Sigmoid colon (tissue), 7 donors: ENCODE results near the gene PERCC1. TPM values are rescaled to one million over a fixed set of nuclear protein-coding genes. Genes with fewer than 3 reads are reported as not detected.
A peak's percentile ranks its signal among the peaks of the same experiment; 100 is the strongest.

Experiments used
- DNase-seq: peaks from one replicate; pipeline ENCODE4 v3.0.0-alpha.2; 2019
- H3K27ac ChIP-seq, 4 donors: fragments of 200-600 bp; sonication (generic); one replicate each; pipeline ENCODE4 v1.5.1; 2016 to 2019; ENCODE audit warnings: mild to moderate bottlenecking in 1 of 4
- H3K27me3 ChIP-seq, 3 donors: fragments of 200-600 bp; sonication (generic); one replicate each; pipeline ENCODE4 v1.5.1; 2019; ENCODE audit warnings: mild to moderate bottlenecking in 1 of 3
- H3K36me3 ChIP-seq, 4 donors: fragments of 200-600 bp; sonication (generic); one replicate each; pipeline ENCODE4 v1.5.1; 2016 to 2019
- H3K4me1 ChIP-seq, 4 donors: fragments of 200-600 bp; sonication (generic); one replicate each; pipeline ENCODE4 v1.5.1; 2017 to 2019
- H3K4me3 ChIP-seq, 4 donors: fragments of 200-600 bp; sonication (generic); one replicate each; pipeline ENCODE4 v1.5.1; 2017 to 2019; ENCODE audit warnings: mild to moderate bottlenecking in 2 of 4, moderate library complexity in 1 of 4
- H3K9me3 ChIP-seq, 4 donors: fragments of 200-600 bp in 3 of 4; sonication (generic) in 3 of 4; one replicate each; pipeline versions ENCODE4 v1.5.1 to v1.6.1; 2013 to 2019
- EP300 ChIP-seq, 4 donors: sonication (generic); formaldehyde crosslinking; IDR thresholded peaks; one replicate each; pipeline ENCODE4 v1.6.1; 2017; ENCODE audit warnings: antibody characterized with exemption in 4 of 4
- POLR2A ChIP-seq, 2 donors: fragments of 450-650 bp; IDR thresholded peaks; one replicate each; pipeline ENCODE4 v1.6.1; 2016; ENCODE audit warnings: antibody characterized with exemption in 2 of 2, mild to moderate bottlenecking in 2 of 2, moderate library complexity in 2 of 2
- POLR2AphosphoS5 ChIP-seq, 4 donors: sonication (generic); formaldehyde crosslinking; IDR thresholded peaks; one replicate each; pipeline ENCODE4 v1.6.1; 2017; ENCODE audit warnings: antibody characterized with exemption in 4 of 4
- WGBS, 2 donors: extraction: QIAGEN DNeasy Blood & Tissue Kit; methylation state at CpG; one replicate each; pipeline ENCODE4 v1.1.7; 2013; 5-methylcytosine and 5-hydroxymethylcytosine counted together
- intact Hi-C: fragments of 100-400 bp; cut with DNase I; formaldehyde crosslinking; loops from one replicate; pipeline ENCODE4 v1.15.1; 2023
- polyA plus RNA-seq, 3 donors: library from polyadenylated mRNA; stranded (reverse); fragments of 200-250 nt; gene quantifications; one replicate each; pipeline ENCODE4 v1.2.3, GENCODE V29; 2013
- total RNA-seq, 4 donors: library from RNA; depleted of rRNA; stranded (reverse); fragments of >200 nt; gene quantifications; one replicate each; pipeline ENCODE4 v1.1.0, GENCODE V29; 2016
- TF ChIP-seq, protein P1 (sequence below), 4 experiments: fragments of 450-650 bp in 3 of 4; fragments of 200-600 bp in 1 of 4; IDR thresholded peaks; one replicate each; pipeline ENCODE4 v1.5.1; 2016 to 2019; ENCODE audit warnings: antibody characterized with exemption in 4 of 4, mild to moderate bottlenecking in 3 of 4, moderate library complexity in 2 of 4
- donor health status: healthy with polysubstance abuse.
- donor health status: Bipolar disorder and iron deficiency.
- donor health status: healthy.

Gene PERCC1
- total and polyA plus RNA-seq, 7 donors, result 0.07 TPM; not detected in 6

DNA sequence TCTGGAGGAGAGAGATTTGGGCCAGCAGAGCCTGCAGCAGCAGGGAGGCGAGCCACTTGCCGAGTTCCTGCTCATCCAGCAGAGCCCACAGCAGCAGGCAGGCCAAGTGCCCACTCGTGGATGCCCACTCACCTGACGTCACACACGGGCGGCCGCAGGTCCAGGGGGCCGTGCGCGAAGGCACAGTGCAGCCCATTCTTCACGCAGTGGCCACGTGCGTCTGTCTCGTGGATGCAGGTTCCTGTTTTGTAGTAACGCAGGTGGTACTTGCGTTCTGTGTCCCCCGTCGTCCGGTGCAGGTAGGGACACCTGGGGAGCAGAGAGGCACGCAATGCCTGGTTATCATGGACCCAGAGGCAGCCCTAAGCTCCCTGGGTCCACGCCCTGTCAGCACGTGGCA is 27.8 kb upstream of the PERCC1 start:
- intact Hi-C loops, result no loop called here
- TF ChIP-seq POLR2A (IDR thresholded peaks at IDR 0.05), result no peak
- TF ChIP-seq EP300 (IDR thresholded peaks at IDR 0.05), result no peak
- TF ChIP-seq, protein P1, sequence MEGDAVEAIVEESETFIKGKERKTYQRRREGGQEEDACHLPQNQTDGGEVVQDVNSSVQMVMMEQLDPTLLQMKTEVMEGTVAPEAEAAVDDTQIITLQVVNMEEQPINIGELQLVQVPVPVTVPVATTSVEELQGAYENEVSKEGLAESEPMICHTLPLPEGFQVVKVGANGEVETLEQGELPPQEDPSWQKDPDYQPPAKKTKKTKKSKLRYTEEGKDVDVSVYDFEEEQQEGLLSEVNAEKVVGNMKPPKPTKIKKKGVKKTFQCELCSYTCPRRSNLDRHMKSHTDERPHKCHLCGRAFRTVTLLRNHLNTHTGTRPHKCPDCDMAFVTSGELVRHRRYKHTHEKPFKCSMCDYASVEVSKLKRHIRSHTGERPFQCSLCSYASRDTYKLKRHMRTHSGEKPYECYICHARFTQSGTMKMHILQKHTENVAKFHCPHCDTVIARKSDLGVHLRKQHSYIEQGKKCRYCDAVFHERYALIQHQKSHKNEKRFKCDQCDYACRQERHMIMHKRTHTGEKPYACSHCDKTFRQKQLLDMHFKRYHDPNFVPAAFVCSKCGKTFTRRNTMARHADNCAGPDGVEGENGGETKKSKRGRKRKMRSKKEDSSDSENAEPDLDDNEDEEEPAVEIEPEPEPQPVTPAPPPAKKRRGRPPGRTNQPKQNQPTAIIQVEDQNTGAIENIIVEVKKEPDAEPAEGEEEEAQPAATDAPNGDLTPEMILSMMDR (IDR thresholded peaks at IDR 0.05), result no peak
- no peak for TF ChIP-seq POLR2AphosphoS5 (IDR thresholded peaks at IDR 0.05)
- Histone ChIP-seq H3K4me1 (peaks cover 0 to 9% (median 6%) of the 10 kb centered on the region in 4 donors), H3K27ac (no peak overlapping the region), H3K27me3 (no peaks in the 10 kb centered on the region), H3K36me3 (peaks cover 33 to 79% (median 38%) of the 10 kb centered on the region in 4 donors), H3K9me3 (no peaks in the 10 kb centered on the region), H3K4me3 (no peak overlapping the region)
- WGBS, 2 donors, result 94 to 95% methylated on average over 22 of the region's 22 CpGs
- DNase-seq, result no peak

DNA sequence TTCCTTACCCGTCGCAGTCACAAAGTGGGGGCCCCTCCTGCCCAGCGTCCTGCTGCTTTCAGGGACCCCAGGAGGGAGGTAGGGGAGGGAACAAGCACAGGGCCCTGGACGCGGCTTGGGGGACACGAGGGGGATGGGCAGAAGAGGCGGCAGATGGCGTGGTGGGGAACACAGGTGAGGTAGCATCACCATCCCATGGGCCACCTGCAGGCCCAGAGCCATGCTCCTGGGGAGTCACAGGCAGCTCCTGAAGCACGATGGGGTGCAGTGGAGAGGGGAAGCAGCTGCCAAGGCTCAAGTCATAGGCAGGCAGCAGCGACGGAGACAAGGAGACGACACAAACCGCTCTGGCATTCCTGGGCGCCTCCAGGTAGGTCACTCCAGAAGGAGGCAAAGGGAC is 27.1 kb upstream of the PERCC1 start:
- TF ChIP-seq EP300 (IDR thresholded peaks at IDR 0.05) (no peak), POLR2AphosphoS5 (IDR thresholded peaks at IDR 0.05) (no peak), POLR2A (IDR thresholded peaks at IDR 0.05) (no peak)
- TF ChIP-seq, protein P1 (IDR thresholded peaks at IDR 0.05), result no peak
- Histone ChIP-seq H3K27me3 (no peaks in the 10 kb centered on the region), H3K9me3 (no peaks in the 10 kb centered on the region), H3K36me3 (peaks cover 30 to 72% (median 35%) of the 10 kb centered on the region in 4 donors), H3K27ac (no peak overlapping the region), H3K4me1 (peaks cover 0 to 16% (median 12%) of the 10 kb centered on the region in 4 donors), H3K4me3 (no peak overlapping the region)
- intact Hi-C loops, result loop anchor here (2.0 kb wide), 1 partner anchor 43 kb away; no protein-coding TSS in a partner anchor
- WGBS, 2 donors, result 92 to 95% methylated on average over 14 of the region's 14 CpGs
- DNase-seq, result no peak

DNA sequence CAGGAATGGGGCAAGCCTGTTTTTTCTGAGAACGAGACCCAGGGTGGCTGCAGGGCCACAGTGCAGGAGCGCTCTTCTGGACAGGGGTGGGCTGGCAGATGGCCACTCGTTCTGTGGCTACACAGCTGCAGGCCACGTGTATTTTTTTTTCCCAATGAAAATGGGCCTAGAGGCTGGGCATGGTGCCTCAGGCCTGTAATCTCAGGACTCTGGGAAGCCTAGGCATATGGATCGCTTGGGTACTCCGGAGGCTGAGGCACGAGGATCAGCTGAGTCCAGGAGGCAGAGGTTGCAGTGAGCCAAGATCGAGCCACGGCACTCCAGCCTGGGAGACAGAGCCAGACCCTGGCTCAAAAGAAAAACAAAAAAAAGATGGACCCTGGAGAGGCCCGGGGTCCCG is 23.1 kb upstream of the PERCC1 start:
- Histone ChIP-seq H3K27ac (peak overlapping the region; percentile 12 to 68 (median 39)), H3K36me3 (peaks cover 1 to 64% (median 3%) of the 10 kb centered on the region in 4 donors), H3K4me3 (peak overlapping the region in 3 of 4 donors; percentile 34 to 49 (median 43)), H3K27me3 (no peaks in the 10 kb centered on the region), H3K9me3 (no peaks in the 10 kb centered on the region), H3K4me1 (peaks cover 0 to 31% (median 28%) of the 10 kb centered on the region in 4 donors)
- 26 to 38% methylated on average over 11 of the region's 11 CpGs for WGBS, 2 donors
- no peak for TF ChIP-seq POLR2AphosphoS5 (IDR thresholded peaks at IDR 0.05)
- TF ChIP-seq POLR2A (IDR thresholded peaks at IDR 0.05), result no peak
- TF ChIP-seq, protein P1 (IDR thresholded peaks at IDR 0.05), result no peak
- TF ChIP-seq EP300 (IDR thresholded peaks at IDR 0.05), result no peak
- no peak for DNase-seq
- intact Hi-C loops, result loop anchor here (2.0 kb wide), 1 partner anchor 99 kb away; the partner anchor contains the start of gene UBE2I

DNA sequence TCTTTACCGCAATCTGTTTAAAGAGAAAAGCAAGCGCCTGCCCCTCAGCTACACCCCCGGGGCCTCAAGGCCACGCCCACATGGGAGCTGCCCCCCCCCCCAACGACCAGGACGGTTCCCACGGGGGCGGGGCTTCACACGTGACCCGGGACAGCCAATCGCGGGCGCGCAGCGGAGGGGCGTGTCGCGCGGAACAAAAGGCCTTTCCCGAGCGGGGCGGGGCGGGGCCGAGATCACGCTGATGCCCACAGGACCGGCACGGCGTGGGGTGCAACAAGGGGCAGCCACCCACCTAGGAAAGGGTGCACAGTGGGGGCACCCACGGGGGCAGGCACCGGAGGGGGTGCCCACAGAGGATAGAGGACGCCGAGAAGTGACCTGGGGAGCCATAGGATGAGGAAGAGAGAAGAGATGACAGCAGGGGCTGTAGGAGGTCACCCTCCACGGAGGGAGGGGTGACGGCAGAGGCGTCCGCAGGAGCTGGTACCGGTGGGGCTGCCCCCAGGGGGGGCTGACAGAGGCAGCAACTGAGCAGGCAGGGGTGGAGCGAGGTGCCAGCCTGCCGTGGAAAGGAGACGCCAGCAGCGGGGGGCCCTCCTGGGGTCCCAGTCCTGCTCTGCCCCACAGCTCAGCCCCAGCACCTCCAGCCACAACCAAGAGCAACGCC is 22.6 kb upstream of the PERCC1 start:
- Histone ChIP-seq H3K27ac (peak overlapping the region; percentile 23 to 68 (median 60)), H3K36me3 (peaks cover 0 to 61% (median 0%) of the 10 kb centered on the region in 4 donors), H3K4me1 (peaks cover 0 to 37% (median 33%) of the 10 kb centered on the region in 4 donors), H3K27me3 (no peaks in the 10 kb centered on the region), H3K4me3 (peak overlapping the region in 3 of 4 donors; percentile 34 to 49 (median 43)), H3K9me3 (no peaks in the 10 kb centered on the region)
- peak; percentile 97 for DNase-seq
- TF ChIP-seq POLR2AphosphoS5 (IDR thresholded peaks at IDR 0.05) (peak in 1 of 4 donors; percentile 40), EP300 (IDR thresholded peaks at IDR 0.05) (no peak), POLR2A (IDR thresholded peaks at IDR 0.05) (no peak)
- TF ChIP-seq, protein P1 (IDR thresholded peaks at IDR 0.05), result no peak
- intact Hi-C loops, result loop anchor here (2.0 kb wide), 1 partner anchor 100 kb away; the partner anchor contains the start of gene UBE2I
- 4 to 5% methylated on average over 42 of the region's 42 CpGs for WGBS, 2 donors
